Erythroblast (primary cell): ENCODE measurements around the gene NSMCE4A.

Experiments used
- GATA1 ChIP-seq: IDR thresholded peaks from 2 replicates; pipeline ENCODE4 v1.6.1; 2011; ENCODE audit warnings: low read depth, mild to moderate bottlenecking, control low read depth, low read length, moderate library complexity
- POLR2A ChIP-seq: IDR thresholded peaks from 2 replicates; pipeline ENCODE4 v1.6.1; 2011; ENCODE audit warnings: mild to moderate bottlenecking, low read length

DNA sequence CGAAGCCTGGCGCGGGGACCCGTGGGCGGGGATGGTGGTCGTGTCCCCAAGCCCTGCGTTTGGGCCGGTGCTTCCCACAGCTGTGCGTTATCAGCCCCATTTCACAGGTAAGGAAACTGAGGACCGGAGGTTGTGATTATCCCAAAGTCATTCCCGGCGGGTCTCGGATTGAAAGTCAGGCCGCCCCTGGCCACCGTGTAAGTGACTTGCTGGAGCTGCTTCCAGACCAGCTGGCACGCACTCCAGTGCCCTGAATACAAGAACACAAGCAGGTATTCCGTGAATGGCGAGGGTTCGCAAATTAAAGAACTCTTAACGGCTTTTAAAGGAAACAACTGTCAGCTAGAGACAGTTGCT, 46.5 kb downstream of the NSMCE4A start:
- no peak for TF ChIP-seq GATA1
- no peak for TF ChIP-seq POLR2A
